Right cardiac atrium (tissue), 5 donors: Measurements from ENCODE around the gene TNFRSF8. TPM values are rescaled to one million over a fixed set of nuclear protein-coding genes. Genes with fewer than 3 reads are reported as not detected.
"Not testable (repeated sequence)": the region's sequence is repeated elsewhere in the genome, so short reads cannot be mapped to it uniquely, and the experiment has no call there.

ENCODE experiments used
- ATAC-seq, 2 donors: fragments of 200-7000 bp; cut with Tn5 transposase; one replicate each; pipeline versions ENCODE4 v1.8.0 to v1.9.1; 2020; ENCODE audit warnings: moderate library complexity in 2 of 2, mild to moderate bottlenecking in 1 of 2
- DNase-seq, 3 donors: peaks; one replicate each; pipeline ENCODE4 v3.0.0-alpha.2; 2020
- H3K27ac ChIP-seq: one replicate; pipeline ENCODE4 v1.5.1; 2013; ENCODE audit warnings: mild to moderate bottlenecking, low read length, control low read depth, moderate library complexity
- H3K27me3 ChIP-seq: one replicate; pipeline ENCODE4 v1.6.1; 2013; ENCODE audit not compliant: control insufficient read depth, insufficient read depth
- H3K4me1 ChIP-seq: one replicate; pipeline ENCODE4 v1.6.1; 2013; ENCODE audit warnings: low read length; ENCODE audit not compliant: control insufficient read depth, insufficient read depth
- H3K4me3 ChIP-seq: one replicate; pipeline ENCODE4 v1.5.1; 2013; ENCODE audit warnings: low read length, control low read depth
- H3K9me3 ChIP-seq: one replicate; pipeline ENCODE4 v1.6.1; 2013; ENCODE audit warnings: low read length; ENCODE audit not compliant: control insufficient read depth
- WGBS: extraction: QIAGEN DNeasy Blood & Tissue Kit; methylation state at CpG from one replicate; pipeline ENCODE4 v1.1.7; 2013; 5-methylcytosine and 5-hydroxymethylcytosine counted together
- intact Hi-C, 4 donors: fragments of 100-400 bp; cut with DNase I; formaldehyde crosslinking; loops; one replicate each; pipeline versions ENCODE4 v1.11.0 to v1.14.0; 2022 to 2023
- polyA plus RNA-seq: library from polyadenylated mRNA; stranded (reverse); fragments of 200-250 nt; gene quantifications from one replicate; pipeline ENCODE4 v1.2.3, GENCODE V29; 2013
- total RNA-seq, 4 donors: library from RNA; stranded (reverse); fragmentation: NEBNext Ultra II Directional; extraction: Animal tissue kit (Norgen Biotek cat#: 25700); gene quantifications; one replicate each; pipeline ENCODE4 v1.2.1, GENCODE V29; 2021
- donor health status: healthy with polysubstance abuse.
- donor health status: DM: no; HTN: yes; CAD: no.
- donor health status: DM: no; HTN: no; CAD: no.
- donor health status: DM: no; HTN: yes; CAD: no; lungs with severe emphysema.
- donor health status: DM: yes; HTN: yes; CAD: no.

TNFRSF8 gene
- total and polyA plus RNA-seq, 5 donors = 1.5 to 4.3 (median 2.6) TPM

GRCh38 chr1:12091191-12091590 lies 28.1 kb downstream of the TNFRSF8 start:
- 85% methylated on average over 1 of the region's 1 CpG for WGBS
- Histone ChIP-seq H3K27ac (no peak overlapping the region), H3K27me3 (no peaks in the 10 kb centered on the region), H3K9me3 (no peaks in the 10 kb centered on the region), H3K4me3 (no peak overlapping the region), H3K4me1 (no peaks in the 10 kb centered on the region)
- no peak for DNase-seq
- intact Hi-C loops = no loop called here
- ATAC-seq = no peak

- intact Hi-C loops = no loop called here
- WGBS = 87% methylated on average over 3 of the region's 3 CpGs
- H3K9me3 ChIP-seq = no peaks in the 10 kb centered on the region
- no peaks in the 10 kb centered on the region for H3K27me3 ChIP-seq
- H3K27ac ChIP-seq = no peak overlapping the region
- DNase-seq (no peak), ATAC-seq (no peak)
- no peak overlapping the region for H3K4me3 ChIP-seq
- H3K4me1 ChIP-seq = no peaks in the 10 kb centered on the region
Observed at GRCh38 chr1:12094180-12094579, 31.1 kb downstream of the TNFRSF8 start.

GRCh38 chr1:12095452-12096263 lies 32.6 kb downstream of the TNFRSF8 start:
- no peak overlapping the region for H3K4me3 ChIP-seq
- H3K27me3 ChIP-seq = no peaks in the 10 kb centered on the region
- 91% methylated on average over 10 of the region's 10 CpGs for WGBS
- DNase-seq (no peak), ATAC-seq (no peak)
- H3K9me3 ChIP-seq = no peaks in the 10 kb centered on the region
- no peak overlapping the region for H3K27ac ChIP-seq
- intact Hi-C loops = no loop called here
- H3K4me1 ChIP-seq = no peaks in the 10 kb centered on the region

- 79% methylated on average over 5 of the region's 5 CpGs for WGBS
- H3K4me3 ChIP-seq = no peak overlapping the region
- H3K27me3 ChIP-seq = no peaks in the 10 kb centered on the region
- no peak overlapping the region for H3K27ac ChIP-seq
- DNase-seq (no peak), ATAC-seq (no peak)
- intact Hi-C loops = no loop called here
- H3K9me3 ChIP-seq = no peaks in the 10 kb centered on the region
- no peaks in the 10 kb centered on the region for H3K4me1 ChIP-seq
Observed at GRCh38 chr1:12096615-12097014, 33.5 kb downstream of the TNFRSF8 start.

GRCh38 chr1:12097321-12097720 lies 34.2 kb downstream of the TNFRSF8 start:
- H3K4me3 ChIP-seq = no peak overlapping the region
- H3K27ac ChIP-seq = no peak overlapping the region
- DNase-seq = no peak
- intact Hi-C loops = no loop called here
- ATAC-seq = no peak
- no peaks in the 10 kb centered on the region for H3K9me3 ChIP-seq
- H3K27me3 ChIP-seq = no peaks in the 10 kb centered on the region
- H3K4me1 ChIP-seq = no peaks in the 10 kb centered on the region

GRCh38 chr1:12098786-12099185 lies 35.7 kb downstream of the TNFRSF8 start:
- no peaks in the 10 kb centered on the region for H3K4me1 ChIP-seq
- 69% methylated on average over 1 of the region's 1 CpG for WGBS
- DNase-seq (no peak), ATAC-seq (no peak)
- H3K27me3 ChIP-seq = no peaks in the 10 kb centered on the region
- intact Hi-C loops = no loop called here
- H3K27ac ChIP-seq = no peak overlapping the region
- H3K9me3 ChIP-seq = no peaks in the 10 kb centered on the region
- H3K4me3 ChIP-seq = no peak overlapping the region

GRCh38 chr1:12099610-12100009 lies 36.5 kb downstream of the TNFRSF8 start:
- Histone ChIP-seq H3K27ac (no peak overlapping the region), H3K4me1 (no peaks in the 10 kb centered on the region), H3K27me3 (no peaks in the 10 kb centered on the region), H3K4me3 (no peak overlapping the region), H3K9me3 (no peaks in the 10 kb centered on the region)
- 87% methylated on average over 7 of the region's 7 CpGs for WGBS
- intact Hi-C loops = no loop called here
- no peak for DNase-seq
- ATAC-seq = no peak

GRCh38 chr1:12100071-12100470 lies 37.0 kb downstream of the TNFRSF8 start:
- 92% methylated on average over 6 of the region's 6 CpGs for WGBS
- Histone ChIP-seq H3K9me3 (no peaks in the 10 kb centered on the region), H3K4me1 (no peaks in the 10 kb centered on the region), H3K27me3 (no peaks in the 10 kb centered on the region), H3K27ac (no peak overlapping the region), H3K4me3 (no peak overlapping the region)
- no peak for DNase-seq
- ATAC-seq = no peak
- intact Hi-C loops = no loop called here

- 88% methylated on average over 3 of the region's 3 CpGs for WGBS
- H3K4me1 ChIP-seq, H3K27me3 ChIP-seq, H3K27ac ChIP-seq, H3K4me3 ChIP-seq, intact Hi-C loops, H3K9me3 ChIP-seq, ATAC-seq, DNase-seq: not testable (repeated sequence)
Observed at GRCh38 chr1:12101120-12101519, 38.0 kb downstream of the TNFRSF8 start.

- 89% methylated on average over 10 of the region's 10 CpGs for WGBS
- intact Hi-C loops = no loop called here
- ATAC-seq = no peak
- H3K9me3 ChIP-seq = no peaks in the 10 kb centered on the region
- H3K4me1 ChIP-seq = no peaks in the 10 kb centered on the region
- H3K4me3 ChIP-seq = no peak overlapping the region
- H3K27me3 ChIP-seq = no peaks in the 10 kb centered on the region
- DNase-seq = no peak
- no peak overlapping the region for H3K27ac ChIP-seq
Observed at GRCh38 chr1:12102066-12102465, 39.0 kb downstream of the TNFRSF8 start.

GRCh38 chr1:12104417-12104816 lies 41.3 kb downstream of the TNFRSF8 start:
- H3K27me3 ChIP-seq = no peaks in the 10 kb centered on the region
- 52% methylated on average over 13 of the region's 13 CpGs for WGBS

GRCh38 chr1:12106153-12106552 lies 43.0 kb downstream of the TNFRSF8 start:
- ATAC-seq (no peak), DNase-seq (no peak)
- WGBS = 78% methylated on average over 5 of the region's 5 CpGs
- H3K4me3 ChIP-seq = no peak overlapping the region
- H3K27ac ChIP-seq = no peak overlapping the region
- intact Hi-C loops = no loop called here
- no peaks in the 10 kb centered on the region for H3K9me3 ChIP-seq
- no peaks in the 10 kb centered on the region for H3K27me3 ChIP-seq
- no peaks in the 10 kb centered on the region for H3K4me1 ChIP-seq

More at GRCh38 chr1:12104417-12104816, 41.3 kb downstream of the TNFRSF8 start:
- H3K9me3 ChIP-seq = no peaks in the 10 kb centered on the region
- no peak overlapping the region for H3K27ac ChIP-seq
- ATAC-seq (no peak), DNase-seq (no peak)
- intact Hi-C loops = no loop called here
- no peak overlapping the region for H3K4me3 ChIP-seq
- H3K4me1 ChIP-seq = no peaks in the 10 kb centered on the region
